Epithelial cell of proximal tubule (primary cell): ENCODE measurements around the gene LRIG1. TPM values are rescaled to one million over a fixed set of nuclear protein-coding genes. Genes with fewer than 3 reads are reported as not detected.

Experiments
- DNase-seq: peaks from one replicate; pipeline ENCODE4 v3.0.0-alpha.2; 2011; ENCODE audit warnings: low read depth
- H3K4me3 ChIP-seq: 2 replicates; pipeline ENCODE4 v1.5.1; 2011; ENCODE audit warnings: low read depth, mild to moderate bottlenecking, low read length
- total RNA-seq: library from RNA; depleted of rRNA; stranded (reverse); fragments of >200 nt; gene quantifications from 2 replicates; pipeline ENCODE4 v1.2.3, GENCODE V29; 2015
- TF ChIP-seq, protein P1 (sequence below): conservative IDR thresholded peaks from 2 replicates; pipeline ENCODE4 v1.5.1; 2012; ENCODE audit warnings: low read depth, mild to moderate bottlenecking, low read length

Gene LRIG1
- total RNA-seq, 1 donor from 2014 or later: 10.0 TPM

- DNase-seq: no peak
- TF ChIP-seq, protein P1, sequence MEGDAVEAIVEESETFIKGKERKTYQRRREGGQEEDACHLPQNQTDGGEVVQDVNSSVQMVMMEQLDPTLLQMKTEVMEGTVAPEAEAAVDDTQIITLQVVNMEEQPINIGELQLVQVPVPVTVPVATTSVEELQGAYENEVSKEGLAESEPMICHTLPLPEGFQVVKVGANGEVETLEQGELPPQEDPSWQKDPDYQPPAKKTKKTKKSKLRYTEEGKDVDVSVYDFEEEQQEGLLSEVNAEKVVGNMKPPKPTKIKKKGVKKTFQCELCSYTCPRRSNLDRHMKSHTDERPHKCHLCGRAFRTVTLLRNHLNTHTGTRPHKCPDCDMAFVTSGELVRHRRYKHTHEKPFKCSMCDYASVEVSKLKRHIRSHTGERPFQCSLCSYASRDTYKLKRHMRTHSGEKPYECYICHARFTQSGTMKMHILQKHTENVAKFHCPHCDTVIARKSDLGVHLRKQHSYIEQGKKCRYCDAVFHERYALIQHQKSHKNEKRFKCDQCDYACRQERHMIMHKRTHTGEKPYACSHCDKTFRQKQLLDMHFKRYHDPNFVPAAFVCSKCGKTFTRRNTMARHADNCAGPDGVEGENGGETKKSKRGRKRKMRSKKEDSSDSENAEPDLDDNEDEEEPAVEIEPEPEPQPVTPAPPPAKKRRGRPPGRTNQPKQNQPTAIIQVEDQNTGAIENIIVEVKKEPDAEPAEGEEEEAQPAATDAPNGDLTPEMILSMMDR: no peak
- H3K4me3 ChIP-seq: no peak overlapping the region
These were observed 36.9 kb upstream of the LRIG1 start for GRCh38 chr3:66537735-66538134.

DNA sequence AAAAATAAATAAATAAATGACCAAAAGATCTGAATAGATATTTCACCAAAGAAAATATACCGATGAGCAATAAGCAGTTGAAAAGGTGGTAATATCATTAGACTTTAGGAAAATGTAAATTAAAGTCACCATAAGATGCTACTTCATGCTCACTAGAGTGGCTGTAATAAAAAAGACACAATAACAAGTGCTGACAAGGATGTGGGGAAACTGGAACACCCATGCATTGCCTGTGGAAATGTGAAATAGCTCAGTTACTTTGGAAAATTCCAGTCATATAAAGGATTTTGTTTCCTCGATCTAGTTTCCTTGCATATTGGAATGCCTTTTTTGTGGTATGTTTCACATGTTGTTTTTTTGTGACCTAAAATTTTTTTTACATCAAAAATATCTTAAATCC lies 36.0 kb upstream of the LRIG1 start:
- no peak for DNase-seq

GRCh38 chr3:66534304-66534845 lies 33.6 kb upstream of the LRIG1 start:
- no peak overlapping the region for H3K4me3 ChIP-seq
- no peak for DNase-seq
- TF ChIP-seq, protein P1: no peak

More for the DNA sequence above, 36.0 kb upstream of the LRIG1 start:
- no peak overlapping the region for H3K4me3 ChIP-seq
- TF ChIP-seq, protein P1: no peak

- no peak overlapping the region for H3K4me3 ChIP-seq
- TF ChIP-seq, protein P1: no peak
- DNase-seq: no peak
These were observed 31.8 kb upstream of the LRIG1 start for GRCh38 chr3:66532613-66533012.

- DNase-seq: no peak
- H3K4me3 ChIP-seq: no peak overlapping the region
- TF ChIP-seq, protein P1: no peak
These were observed 31.4 kb upstream of the LRIG1 start for GRCh38 chr3:66532160-66532587.

DNA sequence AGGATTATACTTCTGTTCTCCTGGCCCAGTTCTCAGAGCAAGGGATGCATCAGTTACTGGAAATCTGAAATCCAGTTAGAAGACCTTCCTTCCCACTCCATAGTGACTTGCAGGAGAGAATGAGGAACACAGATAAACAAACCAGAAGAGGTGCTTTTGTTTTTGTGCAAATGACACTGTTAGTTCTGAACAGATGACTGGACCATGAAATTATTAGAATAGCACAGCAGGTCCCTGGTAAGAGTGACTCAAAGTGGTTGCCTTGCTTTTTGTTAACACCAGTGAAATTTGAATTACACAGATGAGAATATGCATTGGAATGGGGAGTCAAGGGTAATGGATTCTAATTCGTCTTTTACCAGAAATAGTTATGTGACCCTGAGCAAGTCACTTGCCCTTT lies 30.4 kb upstream of the LRIG1 start:
- TF ChIP-seq, protein P1: no peak
- H3K4me3 ChIP-seq: no peak overlapping the region
- no peak for DNase-seq

DNA sequence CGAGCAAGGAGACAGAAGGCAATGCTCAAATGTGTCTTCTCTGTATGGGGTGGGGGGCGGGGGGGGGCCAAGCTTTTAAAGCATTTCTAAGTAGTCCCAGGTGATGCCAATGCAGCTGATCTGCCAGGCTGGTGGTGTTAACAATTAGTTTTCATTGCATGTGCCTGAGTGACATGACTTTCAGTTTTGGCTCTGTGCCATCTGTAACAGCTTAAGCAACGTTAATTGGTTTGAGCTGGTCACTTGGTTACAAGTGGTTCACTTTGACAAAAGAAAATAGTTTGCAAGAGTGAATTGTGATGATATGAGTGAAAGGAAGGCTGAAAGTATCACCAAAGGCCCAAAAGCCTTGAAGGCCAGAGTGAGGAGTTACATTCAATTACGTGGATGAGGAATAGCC lies 26.4 kb upstream of the LRIG1 start:
- TF ChIP-seq, protein P1: no peak
- DNase-seq: no peak
- no peak overlapping the region for H3K4me3 ChIP-seq
